ENCODE results near the gene THY1.

GRCh38 chr11:119445850-119446249, 22.9 kb upstream of the THY1 start:
- TF ChIP-seq CTCF (conservative IDR thresholded peaks at IDR 0.05), result no peak
- TF ChIP-seq ZFX (IDR thresholded peaks at IDR 0.05), result no peak

Data from C4-2B (cell line).